Hippocampal formation (tissue), 2 donors: ENCODE data around the gene MUSK.
"Not testable (repeated sequence)": the region's sequence is repeated elsewhere in the genome, so short reads cannot be mapped to it uniquely, and the experiment has no call there.

Experiments
- DNase-seq, 2 donors: peaks; one replicate each; lab custom pipeline; 2025; lab: John Stamatoyannopoulos, UW

Gene MUSK

GRCh38 chr9:110762783-110763182 lies 94.2 kb downstream of the MUSK start:
- no peak for DNase-seq

- DNase-seq, result no peak
Observed at GRCh38 chr9:110763568-110763967, 95.0 kb downstream of the MUSK start.

GRCh38 chr9:110764006-110764405 lies 95.4 kb downstream of the MUSK start:
- DNase-seq, result no peak

DNA sequence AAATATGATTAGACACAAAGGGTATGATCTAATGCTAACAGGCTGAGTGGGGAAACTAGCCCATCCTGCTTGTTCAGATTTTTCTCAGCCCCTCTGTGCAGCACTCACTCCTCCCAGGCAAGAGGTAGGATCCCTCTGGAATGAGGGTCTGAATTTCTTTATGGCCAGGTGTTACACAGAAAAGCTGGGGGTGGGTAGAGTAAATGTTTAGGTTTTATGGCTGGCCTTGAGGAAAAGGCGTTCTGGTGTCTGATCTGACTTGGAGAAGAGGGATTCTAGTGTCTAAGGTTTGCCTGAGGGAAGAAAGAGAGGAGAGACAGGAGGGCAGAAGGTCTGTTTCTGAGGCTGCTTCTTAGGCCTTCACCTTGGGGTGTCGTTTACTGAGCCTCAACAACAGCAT lies 97.3 kb downstream of the MUSK start:
- no peak for DNase-seq

- DNase-seq, result peak; percentile 30 to 80
Observed at GRCh38 chr9:110767559-110768063, 99.0 kb downstream of the MUSK start.

DNA sequence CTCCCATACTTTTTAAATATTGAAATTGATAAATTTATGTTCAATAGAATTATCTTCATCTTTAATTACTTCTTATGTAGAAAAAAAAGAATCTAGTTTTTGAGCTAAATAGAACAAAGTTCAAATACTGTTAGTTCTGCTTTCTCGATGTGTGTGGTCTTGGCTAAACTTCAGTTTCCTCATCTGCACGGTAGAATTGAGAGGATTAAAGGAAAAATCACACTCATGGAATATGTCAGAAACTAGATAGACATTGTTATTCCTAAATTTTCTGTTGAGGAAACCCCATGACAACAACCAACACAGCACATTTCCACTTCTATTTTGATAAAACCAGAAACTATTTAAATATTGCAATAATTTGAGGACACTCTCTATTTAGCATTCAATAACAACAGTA lies 100.3 kb downstream of the MUSK start:
- no peak for DNase-seq

GRCh38 chr9:110769667-110770066 lies 101.1 kb downstream of the MUSK start:
- no peak for DNase-seq

DNA sequence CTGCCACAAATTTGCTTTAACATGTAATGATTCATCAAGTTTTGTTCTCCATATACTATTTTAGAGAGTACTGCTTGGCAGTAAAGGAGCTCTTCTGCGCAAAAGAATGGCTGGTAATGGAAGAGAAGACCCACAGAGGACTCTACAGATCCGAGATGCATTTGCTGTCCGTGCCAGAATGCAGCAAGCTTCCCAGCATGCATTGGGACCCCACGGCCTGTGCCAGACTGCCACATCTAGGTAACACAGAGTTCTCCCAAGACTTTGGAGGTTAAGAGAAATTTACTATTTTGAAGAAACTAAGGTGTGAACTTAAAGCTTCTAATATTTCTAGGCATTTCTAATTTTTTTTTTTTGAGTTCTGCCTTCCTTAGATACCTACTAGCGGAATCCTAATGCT lies 107.1 kb downstream of the MUSK start:
- no peak for DNase-seq

DNA sequence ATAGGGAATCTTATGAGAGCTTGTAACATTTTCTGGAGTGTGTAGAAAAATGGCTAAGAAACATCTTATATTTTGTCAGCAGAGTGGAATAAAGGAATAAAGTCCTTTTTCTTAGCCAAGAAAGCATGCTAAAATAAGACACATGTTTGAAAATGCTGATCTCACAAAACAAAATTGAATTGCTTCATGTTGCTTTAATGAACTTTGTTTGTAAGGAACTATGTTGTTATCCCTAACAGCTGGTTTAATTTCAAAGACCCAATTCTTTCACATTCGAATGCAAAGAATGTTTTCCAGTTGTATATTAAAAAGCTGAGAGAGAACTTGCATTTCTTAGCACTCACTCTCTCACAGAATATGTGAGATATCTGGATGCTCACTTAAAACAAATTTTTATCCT lies 107.6 kb downstream of the MUSK start:
- DNase-seq, result no peak

GRCh38 chr9:110777196-110777875 lies 108.7 kb downstream of the MUSK start:
- no peak for DNase-seq

GRCh38 chr9:110777876-110778215 lies 109.3 kb downstream of the MUSK start:
- DNase-seq, result no peak

DNA sequence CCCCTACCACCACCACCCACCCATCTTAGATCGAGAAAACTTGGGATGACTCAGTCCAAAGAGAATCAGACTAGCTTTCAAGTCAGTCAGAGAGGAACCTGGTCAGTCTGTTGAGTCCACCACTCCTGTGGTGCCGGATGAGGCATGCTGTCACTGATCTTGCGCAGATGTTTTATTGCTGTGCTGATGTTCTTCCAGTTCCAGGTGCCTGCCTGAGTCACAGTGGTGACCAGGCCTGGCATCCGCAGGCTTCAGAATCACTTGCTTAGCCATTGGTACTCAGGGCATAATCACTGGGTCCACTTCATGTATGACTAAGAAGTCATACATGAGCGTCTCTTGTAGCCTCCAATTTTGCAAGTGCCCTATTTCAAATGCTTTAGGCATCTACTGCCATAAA lies 114.1 kb downstream of the MUSK start:
- DNase-seq, result no peak

DNA sequence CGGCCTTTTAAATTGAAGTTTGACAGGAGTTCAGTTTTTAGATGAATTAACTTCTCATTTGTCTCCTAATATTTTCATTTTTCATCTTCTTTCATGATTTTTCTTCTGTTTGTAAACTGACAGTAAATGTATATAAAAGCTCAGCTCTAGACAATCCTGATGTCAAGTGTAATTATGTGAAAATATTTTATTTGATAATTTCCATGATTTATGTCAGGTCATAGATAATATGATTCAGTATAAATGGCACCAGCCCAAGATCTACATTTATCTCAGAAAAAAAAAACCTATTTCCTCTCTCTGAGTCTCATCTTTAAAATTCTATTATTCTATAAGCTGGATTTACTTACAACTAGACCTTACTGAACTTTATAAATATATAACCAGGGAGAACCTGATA lies 115.7 kb downstream of the MUSK start:
- no peak for DNase-seq

DNA sequence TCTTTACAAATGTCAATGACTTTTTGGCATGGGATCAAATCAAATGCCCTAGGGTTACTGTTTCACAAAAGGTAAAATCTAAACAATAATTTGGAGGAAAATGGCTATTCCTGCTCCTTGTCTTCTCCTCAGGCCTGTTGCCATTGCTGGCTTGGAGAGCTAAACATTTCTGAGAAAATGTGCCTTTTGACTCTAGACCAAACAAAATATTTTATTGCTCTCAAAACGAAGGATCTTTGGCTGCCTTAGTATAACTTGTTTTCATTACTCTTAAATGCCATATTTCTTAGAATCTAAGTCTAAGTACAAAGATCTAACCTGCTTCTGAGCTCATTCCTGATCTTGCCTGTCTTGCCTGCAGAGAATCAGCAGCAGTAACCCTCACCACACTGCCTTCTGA lies 116.6 kb downstream of the MUSK start:
- DNase-seq, result no peak

GRCh38 chr9:110788396-110788795 lies 119.8 kb downstream of the MUSK start:
- DNase-seq, result not testable (repeated sequence)

DNA sequence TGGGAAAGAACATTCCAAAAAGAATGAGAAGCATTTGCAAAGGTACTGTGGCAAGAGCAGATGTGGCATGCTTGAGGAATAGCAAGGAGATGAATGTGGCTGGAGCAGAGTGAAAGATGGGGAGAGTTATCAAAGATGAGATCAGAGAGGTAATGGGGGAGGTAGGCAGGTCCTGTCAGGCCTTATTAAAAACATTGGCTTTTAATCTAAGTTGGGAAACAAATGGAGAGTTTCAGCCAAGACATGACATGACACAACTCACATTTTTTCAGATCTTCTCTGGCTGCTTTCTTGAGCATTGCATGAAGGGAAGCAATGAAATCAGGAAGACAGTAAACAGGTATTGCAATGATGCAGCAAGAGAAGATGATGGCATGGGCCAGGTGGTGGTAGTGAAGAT lies 120.3 kb downstream of the MUSK start:
- DNase-seq, result no peak

GRCh38 chr9:110797611-110798010 lies 129.0 kb downstream of the MUSK start:
- no peak for DNase-seq

GRCh38 chr9:110799396-110799795 lies 130.8 kb downstream of the MUSK start:
- no peak for DNase-seq

DNA sequence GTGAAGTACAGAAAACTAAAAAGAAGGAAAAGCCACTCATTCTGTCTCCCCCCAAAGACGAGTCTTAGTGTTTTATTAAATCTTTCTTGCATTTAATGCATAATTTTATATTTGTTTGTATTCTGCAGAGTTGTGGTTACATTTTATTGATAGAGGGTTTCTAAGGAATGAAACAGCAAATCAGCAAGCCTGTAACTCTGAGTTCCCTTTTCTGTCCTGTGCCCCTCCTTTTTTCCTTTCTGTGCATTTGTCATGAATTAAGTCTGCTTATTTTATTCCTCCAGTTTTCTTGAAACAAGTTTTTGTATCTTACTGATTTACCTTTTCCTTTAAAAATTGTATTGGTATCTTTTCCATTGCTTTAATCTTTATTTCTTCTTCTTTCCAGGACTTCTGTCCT lies 132.8 kb downstream of the MUSK start:
- DNase-seq, result no peak

- peak in 1 of 2 donors; percentile 23 for DNase-seq
Observed at GRCh38 chr9:110802416-110803035, 133.9 kb downstream of the MUSK start.

DNA sequence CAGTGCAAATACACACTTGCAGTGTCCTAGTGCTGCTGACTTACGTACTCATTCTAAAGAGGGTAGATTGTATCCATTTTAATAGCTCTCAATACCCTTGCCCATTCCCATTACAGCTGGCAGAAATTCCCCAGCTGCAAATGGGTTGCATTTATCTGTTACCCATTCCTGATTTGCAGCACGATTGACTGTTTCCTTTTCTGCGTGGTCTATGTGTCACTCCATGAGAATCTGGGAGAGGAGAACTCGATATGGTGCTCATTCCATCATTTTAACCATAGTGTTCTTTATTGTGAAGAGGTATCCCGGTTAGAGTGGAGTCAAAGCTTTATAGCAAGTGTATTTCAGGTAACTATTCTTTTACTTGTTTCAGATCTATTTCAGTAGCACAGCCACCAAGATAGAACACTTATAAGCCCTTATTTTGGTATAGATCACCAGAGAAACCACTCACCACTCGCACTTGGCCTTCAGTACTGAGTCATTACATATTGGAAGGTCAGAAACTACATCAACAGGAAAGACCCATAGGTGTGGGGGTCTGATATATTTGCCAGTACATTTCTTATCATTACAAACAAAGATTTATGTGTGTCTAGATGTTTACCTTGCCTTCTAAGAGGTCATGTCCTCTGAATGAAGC lies 139.5 kb downstream of the MUSK start:
- DNase-seq, result no peak

GRCh38 chr9:110808599-110808980 lies 140.0 kb downstream of the MUSK start:
- no peak for DNase-seq

- DNase-seq, result no peak
Observed at GRCh38 chr9:110809038-110809595, 140.5 kb downstream of the MUSK start.
